GM12891 (cell line): ENCODE measurements around the gene UCK2.

Experiments
- PAX5 ChIP-seq: IDR thresholded peaks from 2 replicates; pipeline ENCODE4 v1.6.1; 2011; ENCODE audit warnings: low read length, moderate library complexity, mild to moderate bottlenecking; ENCODE audit not compliant: insufficient read depth, severe bottlenecking
- POLR2A ChIP-seq: IDR thresholded peaks from 2 replicates; pipeline ENCODE4 v1.6.1; 2011; ENCODE audit warnings: low read depth, low read length, control low read depth
- POLR2AphosphoS5 ChIP-seq: IDR thresholded peaks from 2 replicates; pipeline ENCODE4 v1.6.1; 2011; ENCODE audit warnings: low read depth, low read length, control low read depth
- SPI1 ChIP-seq: IDR thresholded peaks from 2 replicates; pipeline ENCODE4 v1.6.1; 2011; ENCODE audit warnings: low read depth, low read length, control low read depth
- TAF1 ChIP-seq: IDR thresholded peaks from 2 replicates; pipeline ENCODE4 v1.6.1; 2011; ENCODE audit warnings: low read depth, low read length, control low read depth

- TF ChIP-seq TAF1 (no peak), SPI1 (no peak), POLR2A (no peak), PAX5 (no peak), POLR2AphosphoS5 (no peak)
Observed at GRCh38 chr1:165912638-165913037, 85.2 kb downstream of the UCK2 start.
